Glutamatergic neuron (in vitro differentiated cells): Measurements from ENCODE around the gene HES6. TPM values are rescaled to one million over a fixed set of nuclear protein-coding genes. Genes with fewer than 3 reads are reported as not detected.

Experiments
- DNase-seq: peaks from one replicate; pipeline ENCODE4 v3.0.0; 2022
- H3K27ac Mint-ChIP-seq: one replicate; pipeline ENCODE4 v1.8.0; 2020; ENCODE audit warnings: mild to moderate bottlenecking, mixed read lengths, inconsistent platforms; ENCODE audit not compliant: unreplicated experiment
- H3K27me3 Mint-ChIP-seq: one replicate; pipeline ENCODE4 v1.8.0; 2020; ENCODE audit warnings: mild to moderate bottlenecking, moderate library complexity, mixed read lengths, inconsistent platforms; ENCODE audit not compliant: unreplicated experiment
- H3K36me3 Mint-ChIP-seq: one replicate; pipeline ENCODE4 v1.8.0; 2020; ENCODE audit warnings: mild to moderate bottlenecking, mixed read lengths, inconsistent platforms; ENCODE audit not compliant: unreplicated experiment
- H3K4me1 Mint-ChIP-seq: one replicate; pipeline ENCODE4 v1.8.0; 2020; ENCODE audit warnings: mild to moderate bottlenecking, low read depth, mixed read lengths, inconsistent platforms; ENCODE audit not compliant: unreplicated experiment
- H3K4me3 Mint-ChIP-seq: one replicate; pipeline ENCODE4 v1.8.0; 2020; ENCODE audit warnings: mild to moderate bottlenecking, mixed read lengths, inconsistent platforms; ENCODE audit not compliant: unreplicated experiment
- H3K9me3 Mint-ChIP-seq: one replicate; pipeline ENCODE4 v1.8.0; 2020; ENCODE audit warnings: mild to moderate bottlenecking, moderate library complexity, mixed read lengths, inconsistent platforms; ENCODE audit not compliant: unreplicated experiment
- CTCF ChIP-seq: fragments of 200-600 bp; sonication (generic); IDR thresholded peaks from one replicate; pipeline ENCODE4 v1.5.0; 2021; ENCODE audit not compliant: partially characterized antibody, unreplicated experiment
- total RNA-seq: library from RNA; stranded (reverse); fragmentation: NEBNext Ultra II Directional; extraction: Animal tissue kit (Norgen Biotek cat#: 25700); gene quantifications from one replicate; pipeline ENCODE4 v1.2.1, GENCODE V29; 2021; ENCODE audit not compliant: unreplicated experiment

Gene HES6
- total RNA-seq, 1 donor from 2014 or later, result 665 TPM

- TF ChIP-seq CTCF, result peak; percentile 93
- Mint-ChIP-seq H3K27ac (peak overlapping the region; percentile 33), H3K9me3 (peaks cover 11% of the 10 kb centered on the region), H3K4me1 (peaks cover 57% of the 10 kb centered on the region), H3K27me3 (peaks cover 4% of the 10 kb centered on the region), H3K36me3 (no peaks in the 10 kb centered on the region), H3K4me3 (no peak overlapping the region)
- DNase-seq, result peak; percentile 87
These were observed 16.8 kb upstream of the HES6 start for GRCh38 chr2:238256594-238257104.

- no peak for TF ChIP-seq CTCF
- H3K27me3 Mint-ChIP-seq, result peaks cover 4% of the 10 kb centered on the region
These were observed 16.3 kb upstream of the HES6 start for GRCh38 chr2:238256111-238256510.

GRCh38 chr2:238255636-238256035 is 15.8 kb upstream of the HES6 start:
- Mint-ChIP-seq H3K27ac (peak overlapping the region; percentile 44), H3K4me3 (peak overlapping the region; percentile 59), H3K4me1 (peaks cover 59% of the 10 kb centered on the region), H3K27me3 (peaks cover 4% of the 10 kb centered on the region), H3K36me3 (no peaks in the 10 kb centered on the region), H3K9me3 (peaks cover 11% of the 10 kb centered on the region)
- DNase-seq, result peak; percentile 10
- TF ChIP-seq CTCF, result no peak

More at GRCh38 chr2:238256111-238256510, 16.3 kb upstream of the HES6 start:
- H3K36me3 Mint-ChIP-seq, result no peaks in the 10 kb centered on the region
- peaks cover 11% of the 10 kb centered on the region for H3K9me3 Mint-ChIP-seq
- peaks cover 55% of the 10 kb centered on the region for H3K4me1 Mint-ChIP-seq
- peak overlapping the region; percentile 44 for H3K27ac Mint-ChIP-seq
- peak; percentile 7 for DNase-seq
- H3K4me3 Mint-ChIP-seq, result peak overlapping the region; percentile 59

- peaks cover 61% of the 10 kb centered on the region for H3K4me1 Mint-ChIP-seq
- H3K9me3 Mint-ChIP-seq, result peaks cover 14% of the 10 kb centered on the region
- H3K27ac Mint-ChIP-seq, result peak overlapping the region; percentile 44
- peak; percentile 11 for DNase-seq
- H3K4me3 Mint-ChIP-seq, result peak overlapping the region; percentile 75
- H3K27me3 Mint-ChIP-seq, result peaks cover 8% of the 10 kb centered on the region
- H3K36me3 Mint-ChIP-seq, result no peaks in the 10 kb centered on the region
- TF ChIP-seq CTCF, result peak; percentile 1
These were observed 15.3 kb upstream of the HES6 start for GRCh38 chr2:238255151-238255551.

- peaks cover 67% of the 10 kb centered on the region for H3K4me1 Mint-ChIP-seq
- H3K27ac Mint-ChIP-seq, result peak overlapping the region; percentile 86
- peak; percentile 12 for TF ChIP-seq CTCF
- no peaks in the 10 kb centered on the region for H3K36me3 Mint-ChIP-seq
- DNase-seq, result no peak
- H3K27me3 Mint-ChIP-seq, result peaks cover 5% of the 10 kb centered on the region
- H3K9me3 Mint-ChIP-seq, result peaks cover 14% of the 10 kb centered on the region
- peak overlapping the region; percentile 75 for H3K4me3 Mint-ChIP-seq
These were observed 14.4 kb upstream of the HES6 start for GRCh38 chr2:238254095-238254723.
